Neuronal stem cell (in vitro differentiated cells): Measurements from ENCODE around the gene PER2.
A peak's percentile ranks its signal among the peaks of the same experiment; 100 is the strongest.

ENCODE experiments used
- DNase-seq: peaks from one replicate; pipeline ENCODE4 v3.0.0-alpha.2; 2013; ENCODE audit warnings: low spot score
- H2AFZ ChIP-seq: one replicate; pipeline ENCODE4 v1.6.1; 2013; ENCODE audit warnings: mild to moderate bottlenecking, low read length, inconsistent platforms
- H2AK5ac ChIP-seq: 2 replicates; pipeline ENCODE4 v1.6.1; 2013; ENCODE audit warnings: low read depth, mild to moderate bottlenecking, inconsistent platforms, low read length, moderate library complexity, mixed read lengths
- H2BK120ac ChIP-seq: 2 replicates; pipeline ENCODE4 v1.6.1; 2013; ENCODE audit warnings: low read depth, mild to moderate bottlenecking, inconsistent platforms, low read length, moderate library complexity, mixed read lengths
- H2BK12ac ChIP-seq: one replicate; pipeline ENCODE4 v1.6.1; 2013; ENCODE audit warnings: low read length, inconsistent platforms
- H2BK15ac ChIP-seq: 2 replicates; pipeline ENCODE4 v1.6.1; 2013; ENCODE audit warnings: mild to moderate bottlenecking, low read length, inconsistent platforms, mixed read lengths
- H2BK5ac ChIP-seq: one replicate; pipeline ENCODE4 v1.6.1; 2013; ENCODE audit warnings: inconsistent platforms, mild to moderate bottlenecking, low read length, moderate library complexity
- H3K14ac ChIP-seq: one replicate; pipeline ENCODE4 v1.6.1; 2013; ENCODE audit warnings: low read length, inconsistent platforms
- H3K18ac ChIP-seq: 2 replicates; pipeline ENCODE4 v1.6.1; 2013; ENCODE audit warnings: low read length, inconsistent platforms
- H3K23ac ChIP-seq: 2 replicates; pipeline ENCODE4 v1.6.1; 2013; ENCODE audit warnings: low read depth, mild to moderate bottlenecking, mixed read lengths, low read length, inconsistent platforms; ENCODE audit not compliant: poor library complexity
- H3K27ac ChIP-seq: replicated peaks from 3 replicates; pipeline ENCODE4 v1.5.1; 2013; ENCODE audit warnings: low read length, inconsistent platforms
- H3K27me3 ChIP-seq, 3 experiments: 2 replicates each; pipeline ENCODE4 v1.6.1; 2013; ENCODE audit warnings: low read length in 3 of 3, mild to moderate bottlenecking in 2 of 3, inconsistent platforms in 1 of 3, low read depth in 1 of 3, mixed read lengths in 1 of 3, moderate library complexity in 1 of 3; ENCODE audit not compliant: control insufficient read depth in 3 of 3, insufficient read depth in 3 of 3
- H3K36me3 ChIP-seq, 2 donors: replicated peaks in 1 of 2; 2 replicates each; pipeline ENCODE4 v1.6.1; 2013; ENCODE audit warnings: low read length in 2 of 2; ENCODE audit not compliant: control insufficient read depth in 2 of 2, insufficient read depth in 2 of 2
- H3K4ac ChIP-seq: 2 replicates; pipeline ENCODE4 v1.6.1; 2013; ENCODE audit warnings: inconsistent platforms, mild to moderate bottlenecking, low read length, moderate library complexity
- H3K4me1 ChIP-seq, 2 donors: 1 replicate in 1 of 2; 2 replicates in 1 of 2; pipeline ENCODE4 v1.6.1; 2013; ENCODE audit warnings: low read length in 2 of 2, low read depth in 1 of 2; ENCODE audit not compliant: control insufficient read depth in 2 of 2, insufficient read depth in 1 of 2
- H3K4me2 ChIP-seq: one replicate; pipeline ENCODE4 v1.6.1; 2013; ENCODE audit warnings: mild to moderate bottlenecking, low read length, inconsistent platforms; ENCODE audit not compliant: insufficient read depth, poor library complexity, severe bottlenecking
- H3K4me3 ChIP-seq, 2 donors: 2 replicates each; pipeline ENCODE4 v1.5.1; 2013; ENCODE audit warnings: low read length in 2 of 2, mild to moderate bottlenecking in 2 of 2, inconsistent platforms in 1 of 2, moderate library complexity in 1 of 2
- H3K79me1 ChIP-seq: one replicate; pipeline ENCODE4 v1.6.1; 2013; ENCODE audit warnings: low read depth, mild to moderate bottlenecking, inconsistent platforms, low read length, moderate library complexity
- H3K9ac ChIP-seq: one replicate; pipeline ENCODE4 v1.6.1; 2013; ENCODE audit warnings: mild to moderate bottlenecking, low read depth, low read length, inconsistent platforms; ENCODE audit not compliant: poor library complexity
- H3K9me3 ChIP-seq, 2 donors: replicated peaks in 1 of 2; 2 replicates each; pipeline versions ENCODE3 to v1.6.1; 2013; ENCODE audit warnings: low read length in 2 of 2, mild to moderate bottlenecking in 2 of 2, inconsistent platforms in 1 of 2, low read depth in 1 of 2, mixed read lengths in 1 of 2, moderate library complexity in 1 of 2; ENCODE audit not compliant: control insufficient read depth in 2 of 2, insufficient read depth in 1 of 2
- H4K8ac ChIP-seq: one replicate; pipeline ENCODE4 v1.6.1; 2013; ENCODE audit warnings: low read depth, mild to moderate bottlenecking, inconsistent platforms, low read length, moderate library complexity
- H4K91ac ChIP-seq: one replicate; pipeline ENCODE4 v1.6.1; 2013; ENCODE audit warnings: low read length, low read depth, mild to moderate bottlenecking, inconsistent platforms; ENCODE audit not compliant: poor library complexity
- WGBS, 2 donors: extraction: QIAGEN DNeasy Blood & Tissue Kit; methylation state at CpG; one replicate each; pipeline ENCODE4 v1.1.7; 2013; ENCODE audit warnings: missing lambda C conversion rate in 2 of 2, mixed read lengths in 1 of 2; ENCODE audit not compliant: insufficient read length in 2 of 2, insufficient replicate concordance in 1 of 2; ENCODE audit errors: extremely low coverage in 2 of 2; 5-methylcytosine and 5-hydroxymethylcytosine counted together

PER2 gene

DNA sequence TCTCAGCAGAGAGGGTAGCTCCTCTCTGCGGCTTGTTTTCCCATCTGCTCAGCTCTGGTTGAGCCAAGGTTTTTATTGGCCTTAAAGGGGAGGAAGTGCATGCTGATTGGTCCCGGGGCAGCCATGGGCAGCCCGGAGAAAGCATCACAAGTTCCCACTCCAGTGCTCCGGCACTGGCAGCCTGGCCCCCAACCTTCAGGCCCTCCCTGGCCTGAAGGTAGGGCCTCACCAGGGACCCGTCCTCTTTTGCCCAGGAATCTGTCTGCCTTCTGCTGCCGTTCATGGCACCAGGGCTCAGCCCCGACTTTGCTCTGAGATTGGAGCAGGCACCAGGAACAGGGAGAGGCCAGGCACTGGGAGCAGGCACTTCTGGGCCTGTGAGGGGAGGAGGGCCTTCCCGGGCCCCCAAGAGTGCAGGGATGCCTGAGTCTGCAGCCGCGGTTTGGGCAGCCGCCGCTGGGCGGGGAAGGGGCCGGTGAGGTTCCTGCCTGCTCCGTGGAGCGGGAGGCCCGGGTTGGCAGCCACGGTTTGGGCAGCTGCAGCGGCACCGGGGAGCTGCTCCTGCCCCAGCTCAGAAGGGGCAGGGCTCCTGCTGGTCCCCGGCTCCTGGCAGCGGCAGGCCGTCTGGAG, 67.4 kb downstream of the PER2 start:
- no peak overlapping the region for H3K4ac ChIP-seq
- H3K23ac ChIP-seq, result no peak overlapping the region
- H4K91ac ChIP-seq, result no peak overlapping the region
- H2BK15ac ChIP-seq, result peak overlapping the region; percentile 78
- peaks cover 5 to 13% of the 10 kb centered on the region in 2 donors for H3K4me1 ChIP-seq
- H3K27ac ChIP-seq, result no peak overlapping the region
- H4K8ac ChIP-seq, result no peak overlapping the region
- peaks cover 0 to 17% (median 0%) of the 10 kb centered on the region in 3 experiments for H3K27me3 ChIP-seq
- peaks cover 0 to 2% of the 10 kb centered on the region in 2 donors for H3K36me3 ChIP-seq
- H3K4me3 ChIP-seq, result no peak overlapping the region
- no peak overlapping the region for H3K9ac ChIP-seq
- no peaks in the 10 kb centered on the region for H3K79me1 ChIP-seq
- H2BK5ac ChIP-seq, result peak overlapping the region; percentile 75
- H2AFZ ChIP-seq, result peak overlapping the region; percentile 38
- no CpG with 5 or more reads among the region's 23 CpGs for WGBS, 2 donors
- no peak overlapping the region for H3K18ac ChIP-seq
- no peak for DNase-seq
- no peak overlapping the region for H3K14ac ChIP-seq
- no peak overlapping the region for H2BK12ac ChIP-seq
- no peak overlapping the region for H2BK120ac ChIP-seq
- H3K9me3 ChIP-seq, result peaks cover 2 to 4% of the 10 kb centered on the region in 2 donors
- H2AK5ac ChIP-seq, result no peak overlapping the region
- no peak overlapping the region for H3K4me2 ChIP-seq

DNA sequence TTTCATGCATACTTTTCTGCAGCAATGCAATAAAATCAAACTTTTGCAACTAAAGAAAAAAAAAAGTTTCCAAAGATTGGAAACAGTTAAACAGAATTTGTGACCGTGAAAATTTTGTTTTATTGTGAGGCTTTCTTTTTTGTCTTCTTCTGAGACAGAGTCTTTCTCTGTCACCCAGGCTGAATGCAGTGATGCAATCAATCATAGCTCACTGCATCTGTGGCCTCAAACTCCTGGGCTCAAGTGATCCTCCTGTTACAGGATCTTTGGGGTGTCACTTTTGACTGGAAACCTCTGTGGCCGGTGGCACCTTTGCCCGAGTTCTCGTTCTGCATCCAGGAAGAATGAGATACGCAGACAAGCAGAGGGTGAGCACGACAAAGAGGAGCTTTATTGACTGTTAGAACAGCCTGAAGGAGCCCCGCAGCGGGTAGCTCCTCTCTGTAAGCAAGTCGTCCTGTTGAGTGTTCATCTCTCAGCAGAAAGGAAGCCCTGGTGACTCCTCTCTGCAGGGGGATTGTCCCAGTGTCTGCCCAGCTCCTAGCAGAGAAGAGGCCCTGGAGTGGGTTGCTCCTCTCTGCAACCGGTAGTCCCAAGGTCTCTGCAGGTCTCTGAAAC, 68.0 kb downstream of the PER2 start:
- H3K36me3 ChIP-seq, result peaks cover 0 to 2% of the 10 kb centered on the region in 2 donors
- H2BK120ac ChIP-seq, result no peak overlapping the region
- no peaks in the 10 kb centered on the region for H3K79me1 ChIP-seq
- H2BK12ac ChIP-seq, result no peak overlapping the region
- no peak overlapping the region for H2AK5ac ChIP-seq
- no peak overlapping the region for H3K9ac ChIP-seq
- no CpG with 5 or more reads among the region's 10 CpGs for WGBS, 2 donors
- H3K14ac ChIP-seq, result no peak overlapping the region
- H3K4me1 ChIP-seq, result peaks cover 5 to 14% of the 10 kb centered on the region in 2 donors
- no peak overlapping the region for H3K18ac ChIP-seq
- H2BK5ac ChIP-seq, result no peak overlapping the region
- no peak overlapping the region for H3K27ac ChIP-seq
- H4K91ac ChIP-seq, result no peak overlapping the region
- peak overlapping the region; percentile 38 for H2AFZ ChIP-seq
- no peak overlapping the region for H2BK15ac ChIP-seq
- no peak overlapping the region for H3K4ac ChIP-seq
- H3K4me2 ChIP-seq, result no peak overlapping the region
- H3K27me3 ChIP-seq, result peaks cover 0 to 10% (median 0%) of the 10 kb centered on the region in 3 experiments
- H4K8ac ChIP-seq, result no peak overlapping the region
- no peak overlapping the region for H3K23ac ChIP-seq
- peaks cover 2 to 8% of the 10 kb centered on the region in 2 donors for H3K9me3 ChIP-seq
- H3K4me3 ChIP-seq, result no peak overlapping the region
- DNase-seq, result no peak

- H3K9ac ChIP-seq, result no peak overlapping the region
- peaks cover 2 to 11% of the 10 kb centered on the region in 2 donors for H3K9me3 ChIP-seq
- H4K8ac ChIP-seq, result no peak overlapping the region
- peak overlapping the region; percentile 65 for H2AFZ ChIP-seq
- no peak overlapping the region for H2BK12ac ChIP-seq
- no peaks in the 10 kb centered on the region for H3K27me3 ChIP-seq
- H3K14ac ChIP-seq, result peak overlapping the region; percentile 5
- no peak overlapping the region for H3K23ac ChIP-seq
- no peak overlapping the region for H4K91ac ChIP-seq
- H2BK120ac ChIP-seq, result no peak overlapping the region
- no peak overlapping the region for H2BK5ac ChIP-seq
- no peak for DNase-seq
- H3K4me2 ChIP-seq, result no peak overlapping the region
- no peak overlapping the region for H3K4me3 ChIP-seq
- WGBS, 2 donors, result no CpG with 5 or more reads among the region's 2 CpGs
- H3K4me1 ChIP-seq, result peaks cover 5 to 14% of the 10 kb centered on the region in 2 donors
- peak overlapping the region; percentile 11 for H3K18ac ChIP-seq
- H2AK5ac ChIP-seq, result no peak overlapping the region
- no peak overlapping the region for H3K4ac ChIP-seq
- peaks cover 0 to 2% of the 10 kb centered on the region in 2 donors for H3K36me3 ChIP-seq
- H3K27ac ChIP-seq, result no peak overlapping the region
- H2BK15ac ChIP-seq, result no peak overlapping the region
- H3K79me1 ChIP-seq, result no peaks in the 10 kb centered on the region
Measured at GRCh38 chr2:238216651-238217184, 71.7 kb downstream of the PER2 start.

DNA sequence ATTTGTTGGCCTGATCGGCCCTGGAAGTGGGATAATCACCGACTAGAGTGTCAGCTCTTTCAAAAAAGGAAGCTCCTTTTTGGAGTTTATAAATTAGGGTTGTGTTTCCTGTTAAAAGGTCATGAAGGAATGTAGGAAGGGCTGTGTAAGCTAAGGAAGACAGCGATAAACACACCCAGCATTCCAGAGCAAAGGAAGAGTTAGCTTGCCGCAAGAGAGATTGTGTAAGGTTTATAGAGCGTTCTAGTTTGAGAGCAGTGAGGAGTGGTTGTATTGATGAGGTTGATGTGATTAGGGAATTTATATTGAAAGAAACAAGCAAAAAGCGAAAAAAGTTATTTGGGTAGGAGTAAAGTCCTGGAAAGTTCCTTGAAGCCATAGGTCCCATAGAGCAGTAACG, 81.4 kb downstream of the PER2 start:
- H3K79me1 ChIP-seq, result no peaks in the 10 kb centered on the region
- H2BK120ac ChIP-seq, result no peak overlapping the region
- no peak overlapping the region for H3K4me2 ChIP-seq
- no peak overlapping the region for H3K9ac ChIP-seq
- no peak for DNase-seq
- no peak overlapping the region for H4K91ac ChIP-seq
- H2AFZ ChIP-seq, result no peak overlapping the region
- H3K4me3 ChIP-seq, result no peak overlapping the region
- no peak overlapping the region for H2BK5ac ChIP-seq
- H2BK12ac ChIP-seq, result no peak overlapping the region
- H3K9me3 ChIP-seq, result peaks cover 2 to 20% of the 10 kb centered on the region in 2 donors
- H3K27ac ChIP-seq, result no peak overlapping the region
- H3K18ac ChIP-seq, result no peak overlapping the region
- no peak overlapping the region for H4K8ac ChIP-seq
- H3K23ac ChIP-seq, result no peak overlapping the region
- H3K4me1 ChIP-seq, result peaks cover 0 to 7% of the 10 kb centered on the region in 2 donors
- H2BK15ac ChIP-seq, result no peak overlapping the region
- H3K27me3 ChIP-seq, result peaks cover 0 to 46% (median 5%) of the 10 kb centered on the region in 3 experiments
- no peak overlapping the region for H2AK5ac ChIP-seq
- no peak overlapping the region for H3K14ac ChIP-seq
- no peak overlapping the region for H3K4ac ChIP-seq
- 100% methylated on average over 1 of the region's 7 CpGs; no CpG with 5 or more reads in 1 of the 2 donors for WGBS, 2 donors
- no peaks in the 10 kb centered on the region for H3K36me3 ChIP-seq
